ENCODE measurements around the gene MEN1.

Gene MEN1

GRCh38 chr11:64759722-64760719 is 50.3 kb downstream of the MEN1 start, which contains the start of gene PYGM:
Gene PYGM, minus strand, starts transcription at chr11:64759974. Its CDS starts 76 bp downstream, at chr11:64759898.
- DNase-seq = peak; percentile 40

- no peak for DNase-seq
These were observed 51.1 kb downstream of the MEN1 start for GRCh38 chr11:64759131-64759721.

GRCh38 chr11:64758330-64759079 is 51.8 kb downstream of the MEN1 start:
- no peak for DNase-seq

GRCh38 chr11:64757549-64758329 is 52.6 kb downstream of the MEN1 start:
- DNase-seq = no peak

GRCh38 chr11:64755681-64756361 is 54.5 kb downstream of the MEN1 start:
- DNase-seq = no peak

- DNase-seq = no peak
These were observed 55.3 kb downstream of the MEN1 start for GRCh38 chr11:64754919-64755662.

GRCh38 chr11:64754124-64754918 is 56.0 kb downstream of the MEN1 start:
- DNase-seq = no peak
